Testis (tissue), 3 donors: ENCODE measurements around the gene SPECC1L. TPM values are rescaled to one million over a fixed set of nuclear protein-coding genes. Genes with fewer than 3 reads are reported as not detected.

Source experiments
- DNase-seq: peaks from one replicate; pipeline ENCODE4 v3.0.0-alpha.2; 2019
- H3K27ac ChIP-seq, 2 donors: fragments of 200-600 bp; sonication (generic); one replicate each; pipeline ENCODE4 v1.5.1; 2019
- H3K27me3 ChIP-seq: fragments of 200-600 bp; sonication (generic); one replicate; pipeline ENCODE4 v1.5.1; 2019
- H3K36me3 ChIP-seq: fragments of 200-600 bp; sonication (generic); one replicate; pipeline ENCODE4 v1.5.1; 2017; ENCODE audit warnings: low read depth; ENCODE audit errors: missing control alignments
- H3K4me1 ChIP-seq: fragments of 200-600 bp; sonication (generic); one replicate; pipeline ENCODE4 v1.5.1; 2019
- H3K4me3 ChIP-seq, 2 donors: fragments of 200-600 bp; sonication (generic); one replicate each; pipeline ENCODE4 v1.5.1; 2017 to 2019
- H3K9me3 ChIP-seq: fragments of 200-600 bp; sonication (generic); one replicate; pipeline ENCODE4 v1.5.1; 2017
- POLR2A ChIP-seq: fragments of 450-650 bp; IDR thresholded peaks from one replicate; pipeline ENCODE4 v1.6.1; 2017; ENCODE audit warnings: antibody characterized with exemption, mild to moderate bottlenecking, moderate library complexity
- WGBS, 2 donors: methylation state at CpG; one replicate each; pipeline ENCODE4 v1.1.5; 2018; 5-methylcytosine and 5-hydroxymethylcytosine counted together
- intact Hi-C: fragments of 100-400 bp; cut with DNase I; formaldehyde crosslinking; loops from one replicate; pipeline ENCODE4 v1.15.1; 2023; ENCODE audit warnings: low total_unique reads
- polyA plus RNA-seq: library from polyadenylated mRNA; stranded (reverse); fragments of 350-450 nt; fragmentation: Illumina TruSeq; extraction: RNeasy Lipid Tissue Mini Kit (QIAGEN cat#74804); gene quantifications from one replicate; pipeline ENCODE4 v1.2.3, GENCODE V29; 2014; ENCODE audit warnings: low read depth, low replicate concordance; ENCODE audit not compliant: insufficient read depth
- total RNA-seq, 2 donors: library from RNA; depleted of rRNA; stranded (reverse); fragments of >200 nt; gene quantifications; one replicate each; pipeline ENCODE4 v1.2.3, GENCODE V29; 2016
- TF ChIP-seq, protein P1 (sequence below), 3 experiments: fragments of 450-650 bp in 2 of 3; fragments of 200-600 bp in 1 of 3; sonication (generic) in 1 of 3; IDR thresholded peaks; one replicate each; pipeline ENCODE4 v1.5.1; 2016 to 2019; ENCODE audit warnings: antibody characterized with exemption in 3 of 3, mild to moderate bottlenecking in 2 of 3, moderate library complexity in 1 of 3

Gene SPECC1L
- total and polyA plus RNA-seq, 3 donors from 2014 or later: 70.0 to 83.6 (median 82.3) TPM

DNA sequence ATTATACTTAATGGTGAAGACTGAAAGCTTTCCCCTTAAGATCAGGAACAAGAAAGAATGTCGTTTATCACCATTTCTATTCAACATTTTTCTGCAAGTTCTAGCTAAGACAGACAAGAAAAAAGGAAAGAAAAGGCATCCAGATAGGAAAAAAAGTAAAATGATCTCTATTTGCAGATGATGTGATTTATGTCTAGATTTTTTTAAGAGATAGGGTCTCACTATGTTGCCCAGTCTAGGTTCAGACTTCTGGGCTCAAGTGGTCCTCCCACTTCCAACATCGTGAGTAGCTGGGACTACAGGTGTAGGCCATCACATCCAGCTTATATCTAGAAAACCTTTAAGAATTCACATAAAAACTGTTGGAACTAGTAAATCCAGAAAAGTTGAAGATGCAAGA, 105.4 kb downstream of the SPECC1L start:
- H3K36me3 ChIP-seq: no peaks in the 10 kb centered on the region
- no peak overlapping the region for H3K27ac ChIP-seq
- no peaks in the 10 kb centered on the region for H3K27me3 ChIP-seq
- H3K4me3 ChIP-seq: no peak overlapping the region
- intact Hi-C loops: no loop called here
- no peaks in the 10 kb centered on the region for H3K9me3 ChIP-seq
- 92 to 99% methylated on average over 2 of the region's 2 CpGs for WGBS, 2 donors
- no peaks in the 10 kb centered on the region for H3K4me1 ChIP-seq
- no peak for DNase-seq
- TF ChIP-seq, protein P1, sequence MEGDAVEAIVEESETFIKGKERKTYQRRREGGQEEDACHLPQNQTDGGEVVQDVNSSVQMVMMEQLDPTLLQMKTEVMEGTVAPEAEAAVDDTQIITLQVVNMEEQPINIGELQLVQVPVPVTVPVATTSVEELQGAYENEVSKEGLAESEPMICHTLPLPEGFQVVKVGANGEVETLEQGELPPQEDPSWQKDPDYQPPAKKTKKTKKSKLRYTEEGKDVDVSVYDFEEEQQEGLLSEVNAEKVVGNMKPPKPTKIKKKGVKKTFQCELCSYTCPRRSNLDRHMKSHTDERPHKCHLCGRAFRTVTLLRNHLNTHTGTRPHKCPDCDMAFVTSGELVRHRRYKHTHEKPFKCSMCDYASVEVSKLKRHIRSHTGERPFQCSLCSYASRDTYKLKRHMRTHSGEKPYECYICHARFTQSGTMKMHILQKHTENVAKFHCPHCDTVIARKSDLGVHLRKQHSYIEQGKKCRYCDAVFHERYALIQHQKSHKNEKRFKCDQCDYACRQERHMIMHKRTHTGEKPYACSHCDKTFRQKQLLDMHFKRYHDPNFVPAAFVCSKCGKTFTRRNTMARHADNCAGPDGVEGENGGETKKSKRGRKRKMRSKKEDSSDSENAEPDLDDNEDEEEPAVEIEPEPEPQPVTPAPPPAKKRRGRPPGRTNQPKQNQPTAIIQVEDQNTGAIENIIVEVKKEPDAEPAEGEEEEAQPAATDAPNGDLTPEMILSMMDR (IDR thresholded peaks at IDR 0.05): no peak
- no peak for TF ChIP-seq POLR2A

DNA sequence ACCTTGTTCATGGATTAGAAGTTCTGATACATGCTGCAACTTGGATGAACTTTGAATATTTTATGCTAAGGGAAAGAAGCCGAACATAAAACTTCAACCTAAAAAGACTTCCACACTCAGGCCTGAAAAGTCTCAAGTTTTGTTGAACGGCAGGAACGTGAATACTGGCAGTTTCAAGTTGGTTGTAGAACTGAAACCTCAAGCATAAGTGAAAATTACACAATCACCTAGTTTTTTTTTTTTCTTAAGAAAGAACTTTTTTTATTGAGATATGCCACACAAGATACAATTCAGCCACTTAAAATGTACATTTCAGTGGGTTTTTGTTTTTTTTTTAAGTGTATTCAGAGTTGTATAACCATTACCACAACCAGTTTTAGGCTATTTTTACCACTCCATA, 106.0 kb downstream of the SPECC1L start:
- intact Hi-C loops: no loop called here
- no peak overlapping the region for H3K27ac ChIP-seq

DNA sequence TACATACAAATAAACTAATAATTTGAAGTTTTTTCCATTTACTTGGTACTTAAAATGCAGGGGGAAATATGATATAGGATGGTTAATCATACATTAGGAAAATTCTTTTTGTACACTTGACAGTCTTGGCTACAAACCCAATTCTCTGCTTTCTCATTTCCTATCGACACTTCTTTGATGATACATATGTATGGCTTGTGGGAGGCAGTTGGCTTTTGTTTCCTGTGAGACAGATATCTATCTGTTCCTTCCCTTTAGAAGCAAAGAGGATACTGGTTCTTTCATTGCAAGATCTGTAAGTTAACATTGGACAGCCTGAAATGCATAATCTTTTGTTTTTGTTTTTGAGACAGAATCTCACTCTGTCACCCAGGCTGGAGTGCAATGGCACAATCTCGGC, 108.9 kb downstream of the SPECC1L start:
- Histone ChIP-seq H3K4me1 (no peaks in the 10 kb centered on the region), H3K36me3 (no peaks in the 10 kb centered on the region), H3K27ac (no peak overlapping the region), H3K9me3 (no peaks in the 10 kb centered on the region), H3K4me3 (no peak overlapping the region), H3K27me3 (no peaks in the 10 kb centered on the region)
- WGBS, 2 donors: 73 to 76% methylated on average over 2 of the region's 2 CpGs
- DNase-seq: no peak
- intact Hi-C loops: no loop called here
- TF ChIP-seq, protein P1 (IDR thresholded peaks at IDR 0.05): no peak
- TF ChIP-seq POLR2A: no peak

More for the DNA sequence above, 106.0 kb downstream of the SPECC1L start:
- Histone ChIP-seq H3K4me1 (no peaks in the 10 kb centered on the region), H3K9me3 (no peaks in the 10 kb centered on the region), H3K36me3 (no peaks in the 10 kb centered on the region), H3K4me3 (no peak overlapping the region), H3K27me3 (no peaks in the 10 kb centered on the region)
- no peak for DNase-seq
- no peak for TF ChIP-seq POLR2A
- TF ChIP-seq, protein P1 (IDR thresholded peaks at IDR 0.05): no peak
- WGBS, 2 donors: 82 to 92% methylated on average over 3 of the region's 3 CpGs

DNA sequence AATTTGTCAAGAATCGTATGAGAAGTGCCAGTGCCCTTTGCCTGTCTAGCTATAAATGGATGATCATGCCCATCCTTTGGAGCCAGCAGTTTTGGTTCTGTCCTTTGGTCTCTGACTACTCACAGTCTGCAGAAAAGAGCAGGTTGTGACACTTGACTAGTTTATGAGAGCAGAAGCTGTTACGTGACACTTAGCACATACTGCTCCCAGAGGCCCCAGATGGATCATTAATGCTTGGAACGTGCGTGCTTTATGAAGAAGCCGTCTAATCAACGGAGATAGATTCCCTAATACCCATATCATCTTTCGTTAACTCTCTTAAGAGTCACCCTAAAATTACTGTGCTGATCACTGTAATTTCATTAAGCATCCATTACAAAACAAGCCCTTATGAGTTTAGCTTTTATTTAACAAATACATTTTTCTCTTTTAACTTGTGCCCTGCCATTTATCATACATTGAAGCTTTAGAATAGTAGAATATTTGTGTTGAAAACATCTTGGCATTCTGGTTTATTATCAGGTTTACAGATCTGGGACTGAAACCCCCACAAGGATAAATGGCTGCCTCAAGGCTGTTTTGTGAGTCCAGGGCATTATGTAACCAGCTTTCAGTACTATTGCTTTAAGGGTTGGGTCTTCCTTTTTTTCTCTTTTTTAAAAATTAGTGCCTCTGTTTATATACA, 109.7 kb downstream of the SPECC1L start:
- intact Hi-C loops: no loop called here
- TF ChIP-seq, protein P1 (IDR thresholded peaks at IDR 0.05): no peak
- TF ChIP-seq POLR2A: no peak
- Histone ChIP-seq H3K4me1 (no peaks in the 10 kb centered on the region), H3K27ac (no peak overlapping the region), H3K9me3 (no peaks in the 10 kb centered on the region), H3K27me3 (no peaks in the 10 kb centered on the region), H3K36me3 (no peaks in the 10 kb centered on the region), H3K4me3 (no peak overlapping the region)
- DNase-seq: no peak
- WGBS, 2 donors: 81 to 83% methylated on average over 7 of the region's 7 CpGs

DNA sequence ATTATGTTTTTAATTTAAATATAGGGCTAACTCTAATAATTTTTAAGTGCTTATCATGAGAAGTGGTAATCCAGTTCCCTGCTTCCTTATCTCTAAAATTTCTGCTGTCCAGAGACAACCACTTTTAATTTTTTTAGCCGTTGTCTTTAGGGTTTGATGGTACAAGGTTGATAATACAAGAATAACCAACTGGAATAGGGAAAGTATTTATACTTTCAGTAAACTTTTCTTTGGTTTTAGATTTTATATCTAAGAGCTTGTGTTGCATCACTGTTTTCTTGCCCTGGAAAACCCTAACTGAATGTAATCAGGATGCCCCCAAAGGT, 110.2 kb downstream of the SPECC1L start:
- Histone ChIP-seq H3K36me3 (no peaks in the 10 kb centered on the region), H3K27me3 (no peaks in the 10 kb centered on the region), H3K9me3 (no peaks in the 10 kb centered on the region), H3K4me3 (no peak overlapping the region), H3K4me1 (no peaks in the 10 kb centered on the region), H3K27ac (no peak overlapping the region)
- intact Hi-C loops: no loop called here
- 84 to 88% methylated on average over 1 of the region's 1 CpG for WGBS, 2 donors
- TF ChIP-seq POLR2A: no peak
- TF ChIP-seq, protein P1 (IDR thresholded peaks at IDR 0.05): no peak
- DNase-seq: no peak
